GM18511 (cell line): ENCODE measurements around the gene ZNF93.
"Not testable (repeated sequence)": the region's sequence is repeated elsewhere in the genome, so short reads cannot be mapped to it uniquely, and the experiment has no call there.

Experiments used
- ATAC-seq: cut with Tn5 transposase; IDR thresholded peaks from one replicate; pipeline ENCODE4 v1.9.1; 2021; ENCODE audit warnings: mild to moderate bottlenecking, moderate library complexity; ENCODE audit not compliant: unreplicated experiment

The ZNF93 gene

GRCh38 chr19:19933432-19934314 lies 32.9 kb downstream of the ZNF93 start:
- ATAC-seq: not testable (repeated sequence)

GRCh38 chr19:19937403-19937802 lies 36.7 kb downstream of the ZNF93 start:
- ATAC-seq: no peak

- no peak for ATAC-seq
Measured at GRCh38 chr19:19938449-19938848, 37.7 kb downstream of the ZNF93 start.

GRCh38 chr19:19943848-19944582 lies 43.3 kb downstream of the ZNF93 start:
- ATAC-seq: no peak

- ATAC-seq: no peak
Measured at GRCh38 chr19:19944583-19944880, 43.8 kb downstream of the ZNF93 start.

GRCh38 chr19:19946226-19946625 lies 45.5 kb downstream of the ZNF93 start:
- no peak for ATAC-seq

- no peak for ATAC-seq
Measured at GRCh38 chr19:19948800-19949199, 48.1 kb downstream of the ZNF93 start.

GRCh38 chr19:19955208-19955607 lies 54.5 kb downstream of the ZNF93 start:
- ATAC-seq: no peak

- ATAC-seq: no peak
Measured at GRCh38 chr19:19956434-19957075, 55.8 kb downstream of the ZNF93 start.

- ATAC-seq: not testable (repeated sequence)
Measured at GRCh38 chr19:19957766-19958165, 57.0 kb downstream of the ZNF93 start.

- ATAC-seq: not testable (repeated sequence)
Measured at GRCh38 chr19:19959151-19959799, 58.5 kb downstream of the ZNF93 start.

GRCh38 chr19:19964416-19964815 lies 63.7 kb downstream of the ZNF93 start:
- ATAC-seq: no peak

GRCh38 chr19:19966126-19966525 lies 65.4 kb downstream of the ZNF93 start:
- ATAC-seq: not testable (repeated sequence)

GRCh38 chr19:19966862-19967261 lies 66.1 kb downstream of the ZNF93 start:
- ATAC-seq: no peak
